B cell (primary cell): ENCODE measurements around the gene TMEM164. TPM values are rescaled to one million over a fixed set of nuclear protein-coding genes. Genes with fewer than 3 reads are reported as not detected.

Experiments
- ATAC-seq: fragments of 200-7000 bp; cut with Tn5 transposase; one replicate; pipeline ENCODE4 v1.10.0; 2021; ENCODE audit warnings: low read depth, mild to moderate bottlenecking, moderate number of reproducible peaks, moderate library complexity
- CTCF ChIA-PET: fragments of 350-600 bp; sonication (Branson Sonifier 250); formaldehyde crosslinking; loops from one replicate; lab custom pipeline; 2021; ENCODE audit warnings: antibody characterized with exemption, inconsistent platforms; lab: Charles Lee
- POLR2A ChIA-PET: fragments of 350-600 bp; sonication (Branson Sonifier 250); formaldehyde crosslinking; loops from one replicate; lab custom pipeline; 2021; ENCODE audit warnings: antibody characterized with exemption; lab: Charles Lee
- DNase-seq: peaks from one replicate; pipeline ENCODE4 v3.0.0; 2013
- H2AFZ ChIP-seq: 2 replicates; pipeline ENCODE4 v1.6.1; 2012; ENCODE audit warnings: mild to moderate bottlenecking, low read depth, low read length; ENCODE audit not compliant: insufficient read depth, poor library complexity, severe bottlenecking
- H3K27ac ChIP-seq, 2 donors: 1 replicate in 1 of 2; 2 replicates in 1 of 2; pipeline ENCODE4 v1.5.1; 2012 to 2013; ENCODE audit warnings: low read length in 2 of 2, mild to moderate bottlenecking in 2 of 2, moderate library complexity in 1 of 2
- H3K27me3 ChIP-seq, 4 experiments: fragments of 200-600 bp in 1 of 4; sonication (generic) in 1 of 4; replicated peaks in 1 of 4; 1 replicate in 2 of 4; 2 replicates in 2 of 4; pipeline versions ENCODE4 v1.6.1 to v1.7.0; 2013 to 2016; ENCODE audit warnings: low read length in 3 of 4, mild to moderate bottlenecking in 2 of 4, mixed read lengths in 1 of 4, moderate library complexity in 1 of 4; ENCODE audit not compliant: insufficient read depth in 4 of 4, control insufficient read depth in 3 of 4; ENCODE audit errors: control extremely low read depth in 1 of 4
- H3K36me3 ChIP-seq, 2 experiments: replicated peaks in 1 of 2; 1 replicate in 1 of 2; 2 replicates in 1 of 2; pipeline versions ENCODE4 v1.6.1 to v1.7.1; 2013; ENCODE audit warnings: low read length in 1 of 2; ENCODE audit not compliant: insufficient read depth in 2 of 2, control insufficient read depth in 1 of 2; ENCODE audit errors: control extremely low read depth in 1 of 2, extremely low read depth in 1 of 2
- H3K4me1 ChIP-seq, 2 donors: fragments of 200-600 bp in 1 of 2; sonication (generic) in 1 of 2; 1 replicate in 1 of 2; 2 replicates in 1 of 2; pipeline versions ENCODE4 v1.5.1 to v1.6.1; 2013 to 2017; ENCODE audit warnings: low read length in 2 of 2; ENCODE audit not compliant: control insufficient read depth in 2 of 2, insufficient read depth in 2 of 2
- H3K4me2 ChIP-seq: replicated peaks from 2 replicates; pipeline ENCODE3; 2012; ENCODE audit warnings: mild to moderate bottlenecking, low read depth, low read length; ENCODE audit not compliant: poor library complexity, severe bottlenecking
- H3K4me3 ChIP-seq, 5 experiments: fragments of 200-600 bp in 1 of 5; sonication (generic) in 1 of 5; 1 replicate in 3 of 5; 2 replicates in 2 of 5; pipeline versions ENCODE4 v1.5.1 to v1.7.0; 2011 to 2016; ENCODE audit warnings: low read length in 4 of 5, mild to moderate bottlenecking in 4 of 5, low read depth in 2 of 5, control low read depth in 1 of 5, moderate library complexity in 1 of 5; ENCODE audit not compliant: insufficient read depth in 1 of 5; ENCODE audit errors: control extremely low read depth in 1 of 5, extremely low read depth in 1 of 5
- H3K79me2 ChIP-seq: fragments of 200-600 bp; sonication (generic); one replicate; pipeline ENCODE4 v1.6.0; 2016; ENCODE audit warnings: low read length; ENCODE audit not compliant: control insufficient read depth, insufficient read depth
- H3K9ac ChIP-seq: fragments of 200-600 bp; sonication (generic); 2 replicates; pipeline ENCODE4 v1.6.1; 2017; ENCODE audit warnings: mild to moderate bottlenecking, low read length, moderate library complexity
- H3K9me3 ChIP-seq, 3 donors: one replicate each; pipeline versions ENCODE4 v1.6.1 to v1.7.1; 2013; ENCODE audit warnings: low read length in 2 of 3; ENCODE audit not compliant: control insufficient read depth in 2 of 3, insufficient read depth in 1 of 3; ENCODE audit errors: control extremely low read depth in 1 of 3
- H4K20me1 ChIP-seq: 2 replicates; pipeline ENCODE4 v1.6.0; 2012; ENCODE audit warnings: mild to moderate bottlenecking, low read length; ENCODE audit not compliant: insufficient read depth, control insufficient read depth, poor library complexity, severe bottlenecking
- H3K27ac Mint-ChIP-seq: one replicate; pipeline ENCODE4 v1.8.0; 2021; ENCODE audit warnings: mixed read lengths
- H3K27me3 Mint-ChIP-seq: one replicate; pipeline ENCODE4 v1.8.0; 2021; ENCODE audit warnings: mixed read lengths
- H3K4me1 Mint-ChIP-seq: one replicate; pipeline ENCODE4 v1.8.0; 2021; ENCODE audit warnings: mixed read lengths
- H3K4me3 Mint-ChIP-seq: one replicate; pipeline ENCODE4 v1.8.0; 2021; ENCODE audit warnings: mixed read lengths
- H3K9me3 Mint-ChIP-seq: one replicate; pipeline ENCODE4 v1.8.0; 2022; ENCODE audit warnings: mixed read lengths; ENCODE audit not compliant: insufficient read depth
- EZH2 ChIP-seq: IDR thresholded peaks from 2 replicates; pipeline ENCODE4 v1.6.1; 2012; ENCODE audit warnings: borderline replicate concordance, low read depth, mild to moderate bottlenecking, moderate library complexity, low read length; ENCODE audit not compliant: insufficient read depth, poor library complexity, severe bottlenecking
- WGBS: methylation state at CpG from one replicate; pipeline ENCODE4 v1.1.5; 2013; ENCODE audit warnings: missing lambda C conversion rate; ENCODE audit not compliant: insufficient coverage; 5-methylcytosine and 5-hydroxymethylcytosine counted together
- intact Hi-C: fragments of 100-400 bp; cut with micrococcal nuclease; formaldehyde crosslinking; loops from one replicate; pipeline ENCODE4 v1.10.0; 2022
- polyA plus RNA-seq: library from polyadenylated mRNA; depleted of rRNA; stranded (reverse); fragments of >200 nt; gene quantifications from 2 replicates; pipeline ENCODE4 v1.2.3, GENCODE V29; 2012
- total RNA-seq, 2 donors: library from RNA; stranded (reverse); fragments of 120-200 nt in 1 of 2; gene quantifications; 1 replicate in 1 of 2; 2 replicates in 1 of 2; pipeline versions ENCODE4 v1.2.3 to v1.2.4, GENCODE V29; 2013 to 2022
- TF ChIP-seq, protein P1 (sequence below): fragments of 200-600 bp; IDR thresholded peaks from one replicate; pipeline ENCODE4 v1.8.0; 2022; ENCODE audit warnings: antibody characterized with exemption, mild to moderate bottlenecking

TMEM164 gene
- total and polyA plus RNA-seq, 2 donors (not counting 1 experiment from before 2014, with no cell fraction given) = 9.4 to 26.6 TPM

DNA sequence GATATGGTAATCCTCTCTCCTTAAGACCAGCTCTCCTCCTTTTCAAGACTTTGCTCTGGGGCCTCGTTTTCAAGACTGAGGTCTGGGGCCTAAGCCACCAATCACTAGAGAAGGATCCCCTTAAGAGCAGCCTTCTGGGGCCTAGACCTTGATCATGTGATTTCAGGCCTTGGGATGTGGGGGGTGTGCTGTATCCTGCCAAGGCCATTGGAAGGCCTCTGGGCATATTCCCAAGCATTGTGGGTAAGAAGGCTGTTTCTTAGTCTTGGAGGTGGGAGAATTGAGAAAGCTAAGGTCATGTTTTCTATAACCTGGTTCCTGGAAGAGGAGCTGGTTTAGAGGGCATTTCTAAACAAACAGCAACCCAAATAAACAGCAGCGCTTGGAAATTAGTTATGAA, 12.1 kb downstream of the TMEM164 start:
- no peaks in the 10 kb centered on the region for H4K20me1 ChIP-seq
- Mint-ChIP-seq H3K9me3 (no peaks in the 10 kb centered on the region), H3K4me3 (no peak overlapping the region), H3K4me1 (peaks cover 16% of the 10 kb centered on the region), H3K27ac (no peak overlapping the region), H3K27me3 (no peaks in the 10 kb centered on the region)
- H3K27me3 ChIP-seq = no peaks in the 10 kb centered on the region
- ChIA-PET POLR2A (no interaction called here), CTCF (no interaction called here)
- ATAC-seq = no peak
- no peak for DNase-seq
- 80% methylated on average over 1 of the region's 2 CpGs for WGBS
- H3K4me1 ChIP-seq = peaks cover 8 to 9% of the 10 kb centered on the region in 2 donors
- H3K9ac ChIP-seq = no peak overlapping the region
- peaks cover 0 to 2% of the 10 kb centered on the region in 2 experiments for H3K36me3 ChIP-seq
- H3K9me3 ChIP-seq = no peaks in the 10 kb centered on the region
- intact Hi-C loops = no loop called here
- no peak overlapping the region for H3K27ac ChIP-seq
- H3K79me2 ChIP-seq = peaks cover 10% of the 10 kb centered on the region
- H3K4me3 ChIP-seq = no peak overlapping the region
- H2AFZ ChIP-seq = no peak overlapping the region
- no peak for TF ChIP-seq EZH2
- TF ChIP-seq, protein P1, sequence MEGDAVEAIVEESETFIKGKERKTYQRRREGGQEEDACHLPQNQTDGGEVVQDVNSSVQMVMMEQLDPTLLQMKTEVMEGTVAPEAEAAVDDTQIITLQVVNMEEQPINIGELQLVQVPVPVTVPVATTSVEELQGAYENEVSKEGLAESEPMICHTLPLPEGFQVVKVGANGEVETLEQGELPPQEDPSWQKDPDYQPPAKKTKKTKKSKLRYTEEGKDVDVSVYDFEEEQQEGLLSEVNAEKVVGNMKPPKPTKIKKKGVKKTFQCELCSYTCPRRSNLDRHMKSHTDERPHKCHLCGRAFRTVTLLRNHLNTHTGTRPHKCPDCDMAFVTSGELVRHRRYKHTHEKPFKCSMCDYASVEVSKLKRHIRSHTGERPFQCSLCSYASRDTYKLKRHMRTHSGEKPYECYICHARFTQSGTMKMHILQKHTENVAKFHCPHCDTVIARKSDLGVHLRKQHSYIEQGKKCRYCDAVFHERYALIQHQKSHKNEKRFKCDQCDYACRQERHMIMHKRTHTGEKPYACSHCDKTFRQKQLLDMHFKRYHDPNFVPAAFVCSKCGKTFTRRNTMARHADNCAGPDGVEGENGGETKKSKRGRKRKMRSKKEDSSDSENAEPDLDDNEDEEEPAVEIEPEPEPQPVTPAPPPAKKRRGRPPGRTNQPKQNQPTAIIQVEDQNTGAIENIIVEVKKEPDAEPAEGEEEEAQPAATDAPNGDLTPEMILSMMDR = no peak
- no peak overlapping the region for H3K4me2 ChIP-seq

DNA sequence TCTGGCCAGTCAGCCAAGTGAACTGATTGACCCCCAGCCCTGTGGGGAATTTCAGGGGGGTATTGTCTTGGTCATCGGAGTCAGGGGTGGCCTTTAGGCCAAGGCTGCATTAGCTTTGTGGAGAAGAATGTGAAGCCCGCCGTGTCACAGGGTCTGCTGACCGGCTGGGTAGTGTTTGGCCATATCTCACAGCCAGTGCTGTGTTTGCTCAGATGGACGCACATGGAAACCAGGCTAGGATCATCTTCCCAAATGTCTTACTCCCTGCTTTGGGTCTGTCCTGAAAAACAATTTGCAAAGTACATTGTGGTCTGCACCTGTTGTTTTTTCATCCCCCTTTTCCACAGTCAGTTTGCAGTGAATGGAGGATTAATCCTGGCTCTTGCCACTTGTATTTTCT, 13.0 kb downstream of the TMEM164 start:
- H3K9me3 ChIP-seq = no peaks in the 10 kb centered on the region
- ChIA-PET CTCF (no interaction called here), POLR2A (no interaction called here)
- peaks cover 11% of the 10 kb centered on the region for H3K4me1 Mint-ChIP-seq
- H3K27me3 ChIP-seq = no peaks in the 10 kb centered on the region
- no peak overlapping the region for H3K4me3 Mint-ChIP-seq
- ATAC-seq (no peak), DNase-seq (no peak)
- no peaks in the 10 kb centered on the region for H3K27me3 Mint-ChIP-seq
- H2AFZ ChIP-seq = no peak overlapping the region
- intact Hi-C loops = no loop called here
- H3K4me1 ChIP-seq = peaks cover 4 to 5% of the 10 kb centered on the region in 2 donors
- H3K4me2 ChIP-seq = no peak overlapping the region
- TF ChIP-seq, protein P1 = no peak
- no peak for TF ChIP-seq EZH2
- no peaks in the 10 kb centered on the region for H4K20me1 ChIP-seq
- H3K4me3 ChIP-seq = no peak overlapping the region
- H3K79me2 ChIP-seq = peaks cover 10% of the 10 kb centered on the region
- H3K36me3 ChIP-seq = peaks cover 0 to 5% of the 10 kb centered on the region in 2 experiments
- H3K27ac Mint-ChIP-seq = no peak overlapping the region
- H3K9me3 Mint-ChIP-seq = no peaks in the 10 kb centered on the region
- no peak overlapping the region for H3K9ac ChIP-seq
- WGBS = 93% methylated on average over 4 of the region's 5 CpGs
- no peak overlapping the region for H3K27ac ChIP-seq
